Measurements from ENCODE around the gene WSCD1. TPM values are rescaled to one million over a fixed set of nuclear protein-coding genes. Genes with fewer than 3 reads are reported as not detected.

Gene WSCD1
- polyA plus RNA-seq, 4 donors, result 5.2 to 14.6 (median 12.8) TPM

- no peak for DNase-seq (ENCODE audit: low read depth in 4 of 4, low spot score in 3 of 4)
Measured at GRCh38 chr17:6057562-6057961, 12.6 kb upstream of the WSCD1 start.

- no peak for DNase-seq (ENCODE audit: low read depth in 4 of 4, low spot score in 3 of 4)
Measured at GRCh38 chr17:6059406-6059805, 10.8 kb upstream of the WSCD1 start.

GRCh38 chr17:6061290-6061689, 8.9 kb upstream of the WSCD1 start:
- no peak for DNase-seq (ENCODE audit: low read depth in 4 of 4, low spot score in 3 of 4)

- no peak for DNase-seq (ENCODE audit: low read depth in 4 of 4, low spot score in 3 of 4)
Measured at GRCh38 chr17:6064868-6065267, 5.3 kb upstream of the WSCD1 start.

- no peak for DNase-seq (ENCODE audit: low read depth in 4 of 4, low spot score in 3 of 4)
Measured at GRCh38 chr17:6065351-6065750, 4.8 kb upstream of the WSCD1 start.

- no peak for DNase-seq (ENCODE audit: low read depth in 4 of 4, low spot score in 3 of 4)
Measured at GRCh38 chr17:6066183-6066948, 3.8 kb upstream of the WSCD1 start.

GRCh38 chr17:6067060-6067459, 3.1 kb upstream of the WSCD1 start:
- no peak for DNase-seq (ENCODE audit: low read depth in 4 of 4, low spot score in 3 of 4)

- DNase-seq (ENCODE audit: low read depth in 4 of 4, low spot score in 3 of 4), result no peak
Measured at GRCh38 chr17:6070430-6070912, 292 bp downstream of the WSCD1 start.

GRCh38 chr17:6070913-6071511, 833 bp downstream of the WSCD1 start:
- no peak for DNase-seq (ENCODE audit: low read depth in 4 of 4, low spot score in 3 of 4)

- no peak for DNase-seq (ENCODE audit: low read depth in 4 of 4, low spot score in 3 of 4)
Measured at GRCh38 chr17:6071528-6072065, 1.4 kb downstream of the WSCD1 start.

GRCh38 chr17:6072157-6072556, 2.0 kb downstream of the WSCD1 start:
- no peak for DNase-seq (ENCODE audit: low read depth in 4 of 4, low spot score in 3 of 4)

GRCh38 chr17:6072611-6073010, 2.4 kb downstream of the WSCD1 start:
- DNase-seq (ENCODE audit: low read depth in 4 of 4, low spot score in 3 of 4), result no peak

- DNase-seq (ENCODE audit: low read depth in 4 of 4, low spot score in 3 of 4), result no peak
Measured at GRCh38 chr17:6073620-6074019, 3.4 kb downstream of the WSCD1 start.

GRCh38 chr17:6075050-6075449, 4.9 kb downstream of the WSCD1 start:
- no peak for DNase-seq (ENCODE audit: low read depth in 4 of 4, low spot score in 3 of 4)

GRCh38 chr17:6075845-6076244, 5.7 kb downstream of the WSCD1 start:
- no peak for DNase-seq (ENCODE audit: low read depth in 4 of 4, low spot score in 3 of 4)

- DNase-seq (ENCODE audit: low read depth in 4 of 4, low spot score in 3 of 4), result no peak
Measured at GRCh38 chr17:6077752-6078151, 7.6 kb downstream of the WSCD1 start.

GRCh38 chr17:6078458-6078871, 8.3 kb downstream of the WSCD1 start:
- DNase-seq (ENCODE audit: low read depth in 4 of 4, low spot score in 3 of 4), result no peak

- DNase-seq (ENCODE audit: low read depth in 4 of 4, low spot score in 3 of 4), result no peak
Measured at GRCh38 chr17:6079155-6079888, 9.1 kb downstream of the WSCD1 start.

GRCh38 chr17:6079960-6080359, 9.8 kb downstream of the WSCD1 start:
- DNase-seq (ENCODE audit: low read depth in 4 of 4, low spot score in 3 of 4), result no peak

- DNase-seq (ENCODE audit: low read depth in 4 of 4, low spot score in 3 of 4), result no peak
Measured at GRCh38 chr17:6080711-6081430, 10.7 kb downstream of the WSCD1 start.

- no peak for DNase-seq (ENCODE audit: low read depth in 4 of 4, low spot score in 3 of 4)
Measured at GRCh38 chr17:6082335-6082734, 12.2 kb downstream of the WSCD1 start.
